ENCODE measurements around the gene ENTPD2. TPM values are rescaled to one million over a fixed set of nuclear protein-coding genes. Genes with fewer than 3 reads are reported as not detected.
A peak's percentile ranks its signal among the peaks of the same experiment; 100 is the strongest.

The ENTPD2 gene
- total and polyA plus RNA-seq, 9 of the 15 experiments (the other 6 are each of a cell fraction or from before 2014, with no cell fraction given), result 0.04 to 0.60 (median 0.14) TPM; not detected in 4

DNA sequence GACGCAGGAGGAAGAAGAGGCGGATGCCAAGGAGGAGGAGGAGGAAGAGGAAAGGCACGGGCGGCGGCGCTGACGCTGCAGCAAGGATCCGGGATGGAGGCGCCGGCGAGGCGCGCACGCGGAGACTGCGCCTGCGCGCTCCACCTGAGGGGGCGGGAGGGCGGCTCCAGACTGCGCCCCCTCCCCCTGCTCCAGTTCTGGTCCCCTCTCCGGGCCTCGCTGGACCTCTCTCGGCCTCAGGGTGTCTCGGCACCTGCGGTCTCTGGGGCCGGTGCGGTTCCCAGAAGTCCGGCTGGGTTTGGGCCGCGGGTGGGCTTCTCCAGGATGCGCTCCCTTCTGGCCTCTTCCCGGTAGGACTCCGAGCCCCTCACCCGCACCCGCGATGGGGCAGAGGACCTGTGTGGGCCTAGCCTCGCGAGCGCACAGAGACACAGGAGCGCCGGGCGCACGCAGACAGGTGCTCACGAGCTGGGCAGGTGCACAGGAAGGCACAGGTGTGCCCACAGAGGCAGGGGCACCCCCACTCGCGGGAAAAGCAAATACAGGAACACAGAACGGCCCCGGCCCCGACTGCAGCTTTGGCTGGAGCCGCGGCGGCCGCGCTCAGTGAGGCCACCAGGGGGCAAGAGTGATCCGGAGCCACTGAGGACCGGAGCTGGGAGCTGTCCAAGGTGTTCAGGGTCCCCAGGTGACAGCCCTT, 7.6 kb downstream of the ENTPD2 start, which contains the start of gene NPDC1 (continued):
- TF ChIP-seq, protein P1, sequence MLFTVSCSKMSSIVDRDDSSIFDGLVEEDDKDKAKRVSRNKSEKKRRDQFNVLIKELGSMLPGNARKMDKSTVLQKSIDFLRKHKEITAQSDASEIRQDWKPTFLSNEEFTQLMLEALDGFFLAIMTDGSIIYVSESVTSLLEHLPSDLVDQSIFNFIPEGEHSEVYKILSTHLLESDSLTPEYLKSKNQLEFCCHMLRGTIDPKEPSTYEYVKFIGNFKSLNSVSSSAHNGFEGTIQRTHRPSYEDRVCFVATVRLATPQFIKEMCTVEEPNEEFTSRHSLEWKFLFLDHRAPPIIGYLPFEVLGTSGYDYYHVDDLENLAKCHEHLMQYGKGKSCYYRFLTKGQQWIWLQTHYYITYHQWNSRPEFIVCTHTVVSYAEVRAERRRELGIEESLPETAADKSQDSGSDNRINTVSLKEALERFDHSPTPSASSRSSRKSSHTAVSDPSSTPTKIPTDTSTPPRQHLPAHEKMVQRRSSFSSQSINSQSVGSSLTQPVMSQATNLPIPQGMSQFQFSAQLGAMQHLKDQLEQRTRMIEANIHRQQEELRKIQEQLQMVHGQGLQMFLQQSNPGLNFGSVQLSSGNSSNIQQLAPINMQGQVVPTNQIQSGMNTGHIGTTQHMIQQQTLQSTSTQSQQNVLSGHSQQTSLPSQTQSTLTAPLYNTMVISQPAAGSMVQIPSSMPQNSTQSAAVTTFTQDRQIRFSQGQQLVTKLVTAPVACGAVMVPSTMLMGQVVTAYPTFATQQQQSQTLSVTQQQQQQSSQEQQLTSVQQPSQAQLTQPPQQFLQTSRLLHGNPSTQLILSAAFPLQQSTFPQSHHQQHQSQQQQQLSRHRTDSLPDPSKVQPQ (CRISPR knock-in tag; IDR thresholded peaks at IDR 0.05; ENCODE audit: borderline replicate concordance), result no peak
- TF ChIP-seq TFAP4 (CRISPR knock-in tag; IDR thresholded peaks at IDR 0.05; ENCODE audit: borderline replicate concordance), result peak; percentile 88
- TF ChIP-seq RBM17 (IDR thresholded peaks at IDR 0.05; ENCODE audit: borderline replicate concordance, low read depth, low read length), result no peak
- no peak for TF ChIP-seq MYC (IDR thresholded peaks at IDR 0.05; ENCODE audit: low read depth, low read length)
- no peak for TF ChIP-seq MYC (CRISPR knock-in tag; IDR thresholded peaks at IDR 0.05; ENCODE audit: borderline replicate concordance, low read depth)
- TF ChIP-seq ZBTB2 (IDR thresholded peaks at IDR 0.05), result no peak; the same call in 1 of the 2 replicates
- TF ChIP-seq CC2D1A (IDR thresholded peaks at IDR 0.05), result 0 out of 2 replicates have a peak, but pooled peaks have one; percentile 43
- TF ChIP-seq TRIM28 (IDR thresholded peaks at IDR 0.05), result no peak
- TF ChIP-seq DMBX1 (CRISPR knock-in tag; IDR thresholded peaks at IDR 0.05; ENCODE audit: borderline replicate concordance), result peak; percentile 62; the same call in 1 of the 2 replicates
- TF ChIP-seq SPI1 (IDR thresholded peaks at IDR 0.05; ENCODE audit: borderline replicate concordance, low read depth, low read length), result peak; percentile 28; the same call in 1 of the 2 replicates
- TF ChIP-seq, protein P2, sequence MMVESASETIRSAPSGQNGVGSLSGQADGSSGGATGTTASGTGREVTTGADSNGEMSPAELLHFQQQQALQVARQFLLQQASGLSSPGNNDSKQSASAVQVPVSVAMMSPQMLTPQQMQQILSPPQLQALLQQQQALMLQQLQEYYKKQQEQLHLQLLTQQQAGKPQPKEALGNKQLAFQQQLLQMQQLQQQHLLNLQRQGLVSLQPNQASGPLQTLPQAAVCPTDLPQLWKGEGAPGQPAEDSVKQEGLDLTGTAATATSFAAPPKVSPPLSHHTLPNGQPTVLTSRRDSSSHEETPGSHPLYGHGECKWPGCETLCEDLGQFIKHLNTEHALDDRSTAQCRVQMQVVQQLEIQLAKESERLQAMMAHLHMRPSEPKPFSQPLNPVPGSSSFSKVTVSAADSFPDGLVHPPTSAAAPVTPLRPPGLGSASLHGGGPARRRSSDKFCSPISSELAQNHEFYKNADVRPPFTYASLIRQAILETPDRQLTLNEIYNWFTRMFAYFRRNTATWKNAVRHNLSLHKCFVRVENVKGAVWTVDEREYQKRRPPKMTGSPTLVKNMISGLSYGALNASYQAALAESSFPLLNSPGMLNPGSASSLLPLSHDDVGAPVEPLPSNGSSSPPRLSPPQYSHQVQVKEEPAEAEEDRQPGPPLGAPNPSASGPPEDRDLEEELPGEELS (CRISPR knock-in tag; IDR thresholded peaks at IDR 0.05; ENCODE audit: borderline replicate concordance), result no peak
- TF ChIP-seq RBFOX2 (IDR thresholded peaks at IDR 0.05; ENCODE audit: low read depth, low read length), result peak; percentile 34; the same call in 1 of the 2 replicates
- no peak for TF ChIP-seq RBM15 (IDR thresholded peaks at IDR 0.05; ENCODE audit: insufficient read depth, low read length)
- no peak for TF ChIP-seq NR2C2 (CRISPR knock-in tag; IDR thresholded peaks at IDR 0.05)
- no peak for TF ChIP-seq NR2C2 (tag; IDR thresholded peaks at IDR 0.05)
- TF ChIP-seq NCOA1 (IDR thresholded peaks at IDR 0.05; ENCODE audit: low read depth), result peak; percentile 84
- no peak for TF ChIP-seq NFE2L1 (tag; IDR thresholded peaks at IDR 0.05; ENCODE audit: borderline replicate concordance, low read depth)
- no peak for TF ChIP-seq EWSR1 (IDR thresholded peaks at IDR 0.05; ENCODE audit: borderline replicate concordance, low read depth, partially characterized antibody)
- no peak for TF ChIP-seq ZNF146 (CRISPR knock-in tag; IDR thresholded peaks at IDR 0.05; ENCODE audit: unreplicated experiment)
- TF ChIP-seq CSDE1 (IDR thresholded peaks at IDR 0.05), result no peak

All from K562 (cell line).